GM18861 (cell line): ENCODE data around the gene CCDC59.
A peak's percentile ranks its signal among the peaks of the same experiment; 100 is the strongest.
"Not testable (repeated sequence)": the region's sequence is repeated elsewhere in the genome, so short reads cannot be mapped to it uniquely, and the experiment has no call there.

Source experiments
- ATAC-seq: cut with Tn5 transposase; IDR thresholded peaks from one replicate; pipeline ENCODE4 v1.9.1; 2021; ENCODE audit not compliant: unreplicated experiment

Gene CCDC59

GRCh38 chr12:82358200-82359114, at the start of gene CCDC59, which contains the start of gene METTL25:
Gene CCDC59 (minus strand): TSS chr12:82358387. CDS start chr12:82358376, 11 bp downstream.
Gene METTL25 (plus strand): TSS chr12:82358529. CDS start chr12:82358566, 37 bp downstream.
- ATAC-seq: peak; percentile 92

GRCh38 chr12:82407481-82407880, 49.3 kb upstream of the CCDC59 start:
- ATAC-seq: no peak

- no peak for ATAC-seq
These were observed 48.5 kb upstream of the CCDC59 start for GRCh38 chr12:82406651-82407050.

GRCh38 chr12:82400819-82401218, 42.6 kb upstream of the CCDC59 start:
- ATAC-seq: no peak

- no peak for ATAC-seq
These were observed 40.7 kb upstream of the CCDC59 start for GRCh38 chr12:82398879-82399278.

DNA sequence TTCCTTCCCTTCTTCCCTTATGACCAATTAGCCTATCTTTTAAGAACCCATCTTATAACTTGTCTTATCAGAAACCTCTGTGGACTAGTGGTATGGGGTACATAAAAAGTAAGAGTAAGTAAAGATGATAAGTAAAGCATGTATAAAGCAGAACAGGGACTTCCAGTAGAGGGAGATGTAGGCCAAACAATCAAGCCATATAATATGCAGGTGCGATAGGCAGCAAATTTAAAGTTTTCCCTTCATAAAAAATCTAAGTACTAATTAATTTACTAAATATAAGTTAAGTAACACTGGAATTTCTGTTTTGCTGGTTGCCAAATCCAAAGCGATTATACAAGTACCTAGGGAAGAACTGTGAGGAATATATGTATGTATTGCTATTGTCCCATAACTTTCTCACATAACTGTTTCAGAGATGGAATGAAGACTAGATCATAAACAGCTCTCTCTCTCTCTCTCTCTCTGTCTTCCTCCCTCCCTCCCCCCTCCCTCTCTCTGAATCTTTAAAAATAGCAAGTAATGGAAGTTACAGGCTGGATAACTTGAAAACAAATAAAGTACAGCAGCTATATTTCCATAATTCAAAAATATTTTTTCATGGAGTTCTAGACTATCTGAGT, 25.9 kb upstream of the CCDC59 start:
- ATAC-seq: peak; percentile 67

GRCh38 chr12:82378997-82379396, 20.8 kb upstream of the CCDC59 start:
- ATAC-seq: no peak

DNA sequence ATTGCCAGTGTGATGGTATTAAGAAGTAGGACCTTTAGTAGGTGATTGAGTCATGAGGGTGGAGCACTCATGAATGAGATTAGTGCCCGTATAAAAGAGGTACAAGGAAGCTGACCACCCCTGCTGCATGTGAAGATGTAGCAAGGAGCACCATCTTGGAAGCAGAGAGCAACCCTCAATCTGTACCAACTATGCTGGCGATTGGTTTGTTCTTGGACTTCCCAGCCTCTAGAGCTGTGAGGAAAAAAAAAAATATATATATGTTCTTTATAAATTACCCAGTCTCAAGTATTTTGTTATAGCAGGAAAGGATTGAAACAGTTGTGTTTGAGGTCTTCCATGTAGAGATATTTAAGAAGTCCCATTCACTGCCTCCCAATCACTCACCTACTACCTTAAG, 17.0 kb upstream of the CCDC59 start:
- no peak for ATAC-seq

DNA sequence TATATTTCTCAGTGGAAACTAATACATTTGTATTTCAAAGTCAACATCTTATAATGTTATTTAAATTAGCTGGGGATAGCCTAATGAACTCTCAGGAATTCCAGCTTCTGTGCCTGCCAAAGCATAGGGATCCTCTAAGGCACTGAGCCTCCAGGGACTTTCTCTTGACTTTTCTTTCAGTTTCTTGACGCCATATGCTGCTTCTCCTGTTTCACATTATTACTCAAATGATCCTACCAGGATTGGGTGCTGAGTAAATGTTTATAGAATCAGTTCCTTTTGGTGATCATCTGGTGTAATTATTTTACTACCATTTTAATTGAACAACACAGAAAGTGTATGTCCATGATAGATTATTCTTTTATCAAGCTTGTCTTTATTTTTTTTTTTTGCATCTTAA, 8.0 kb upstream of the CCDC59 start:
- no peak for ATAC-seq

GRCh38 chr12:82363990-82364389, 5.8 kb upstream of the CCDC59 start:
- no peak for ATAC-seq

GRCh38 chr12:82361461-82361915, 3.3 kb upstream of the CCDC59 start:
- ATAC-seq: no peak

GRCh38 chr12:82360834-82361233, 2.6 kb upstream of the CCDC59 start:
- ATAC-seq: not testable (repeated sequence)

DNA sequence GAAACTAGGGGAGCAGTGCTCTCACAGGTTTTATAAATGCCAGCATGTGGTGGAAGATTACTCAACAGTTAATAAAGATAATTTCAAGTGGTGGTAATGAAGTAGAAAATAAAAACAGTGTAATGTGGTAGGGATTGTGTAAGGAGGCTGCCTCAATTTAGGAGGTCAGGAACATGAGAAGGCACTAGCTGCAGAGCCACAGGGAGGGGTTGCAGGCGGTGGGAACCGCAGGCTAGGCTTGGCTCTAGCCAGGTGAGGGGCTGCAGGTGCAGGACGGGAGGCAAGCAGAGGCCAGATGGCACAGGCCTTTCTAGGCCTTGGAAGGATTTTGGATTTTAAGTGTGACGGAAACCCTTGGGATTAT, 910 bp upstream of the CCDC59 start:
- peak; percentile 14 for ATAC-seq

- ATAC-seq: no peak
These were observed 365 bp downstream of the CCDC59 start for GRCh38 chr12:82357845-82358199.

DNA sequence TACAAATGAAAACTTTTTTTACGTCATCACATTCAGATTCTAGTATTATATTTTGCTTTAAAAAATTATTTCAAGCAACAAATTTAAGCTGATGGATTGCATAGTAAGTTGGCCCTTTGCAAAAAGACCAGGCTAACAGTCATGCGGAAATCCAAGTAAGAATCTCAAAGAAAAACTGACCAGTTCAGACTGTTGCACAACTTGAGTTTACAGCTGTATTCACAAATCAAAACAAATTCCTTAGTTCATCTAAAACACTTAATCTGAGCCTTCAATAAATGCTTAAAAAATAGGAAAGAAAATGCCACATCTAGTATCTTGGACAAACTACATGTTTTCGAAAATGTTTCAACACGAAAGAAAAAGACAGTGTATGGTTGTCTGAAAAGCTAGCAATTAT, 847 bp downstream of the CCDC59 start:
- ATAC-seq: no peak

DNA sequence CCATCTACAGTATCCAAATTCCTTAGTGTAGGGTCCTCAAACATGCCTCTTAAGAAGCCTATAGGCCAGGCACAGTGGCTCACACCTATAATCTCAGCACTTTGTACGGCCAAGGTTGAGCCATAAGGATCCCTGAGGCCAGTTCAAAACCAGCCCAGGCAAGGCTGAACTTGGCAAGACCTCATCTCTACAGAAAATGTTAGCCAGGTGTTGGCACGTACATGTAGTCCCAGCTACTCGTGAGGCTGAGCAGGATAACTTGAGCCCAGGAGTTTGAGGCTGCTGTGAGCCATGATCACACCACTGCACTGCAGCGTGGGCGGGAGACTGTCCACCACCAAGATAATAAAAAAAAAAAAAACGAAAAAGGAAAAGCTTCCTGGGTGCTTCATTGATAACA, 6.8 kb downstream of the CCDC59 start:
- no peak for ATAC-seq

GRCh38 chr12:82350161-82350560, 8.0 kb downstream of the CCDC59 start:
- ATAC-seq: no peak

DNA sequence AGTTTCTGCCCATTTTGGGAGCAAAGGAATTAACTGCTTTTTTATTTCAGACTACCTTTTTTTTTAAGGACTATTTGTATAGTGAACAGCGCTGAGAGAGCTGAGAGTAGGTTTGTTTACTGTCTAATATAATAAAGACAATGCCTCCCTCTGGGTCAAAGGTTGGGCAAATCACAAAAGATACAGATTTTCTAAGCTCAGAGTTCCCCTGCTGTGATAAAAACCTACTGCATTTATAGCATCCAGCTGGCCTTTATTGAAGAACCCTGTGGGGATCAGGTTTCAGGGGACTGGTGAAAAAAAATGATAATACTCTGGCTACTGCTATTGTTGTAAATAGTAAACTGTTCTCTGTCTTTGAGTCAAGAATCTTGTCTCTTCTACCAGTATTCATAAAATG, 28.7 kb downstream of the CCDC59 start:
- no peak for ATAC-seq

DNA sequence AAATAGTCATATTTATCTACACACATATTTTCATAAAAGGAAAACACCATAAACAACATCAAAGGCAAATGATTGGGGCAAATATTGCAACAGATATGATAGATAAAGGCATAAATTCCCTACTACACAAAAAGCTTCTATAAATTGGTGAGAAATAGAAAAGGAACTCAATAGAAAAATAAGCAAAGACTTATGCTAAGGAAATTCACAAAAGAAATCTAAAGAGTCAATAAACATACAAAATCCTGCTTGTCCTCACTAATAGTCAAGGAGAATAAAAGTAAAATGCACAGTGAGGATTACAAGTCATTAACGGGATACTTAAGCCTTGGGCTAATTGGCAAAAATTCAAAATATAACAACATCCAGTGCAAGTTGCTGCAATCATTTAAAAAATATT, 30.3 kb downstream of the CCDC59 start:
- ATAC-seq: no peak

DNA sequence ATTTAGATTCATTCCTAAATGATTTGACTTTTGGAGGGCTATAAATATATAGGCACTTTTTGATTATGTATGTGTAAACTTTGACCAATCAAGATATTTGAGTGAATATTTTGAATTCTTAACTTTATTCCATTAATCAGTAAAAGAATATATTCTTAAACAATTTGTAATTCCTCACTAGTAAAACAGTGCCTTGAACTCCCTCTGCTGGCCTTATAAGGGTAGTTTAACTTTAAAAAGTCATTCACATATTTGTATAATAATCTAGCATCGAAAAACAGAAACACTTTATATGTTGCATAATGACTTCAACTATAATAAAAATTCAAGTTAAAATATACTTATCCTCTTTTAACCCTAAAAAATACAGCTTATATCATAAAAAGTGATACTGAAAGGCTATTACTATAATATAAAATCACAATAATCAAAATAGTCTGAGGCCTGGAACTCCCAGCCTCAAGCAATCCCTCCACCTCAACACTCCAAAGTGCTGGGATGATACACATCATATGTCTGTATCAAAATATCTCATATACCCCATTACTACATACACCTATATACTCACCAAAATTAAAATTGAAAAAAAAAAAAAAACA, 31.2 kb downstream of the CCDC59 start:
- peak; percentile 62 for ATAC-seq

- no peak for ATAC-seq
These were observed 32.4 kb downstream of the CCDC59 start for GRCh38 chr12:82325540-82326336.
